ENCODE measurements around the gene FCRL5.
A peak's percentile ranks its signal among the peaks of the same experiment; 100 is the strongest.

The FCRL5 gene

GRCh38 chr1:157515141-157515540 is 37.2 kb downstream of the FCRL5 start:
- TF ChIP-seq CTCF (IDR thresholded peaks at IDR 0.05), result no peak
- Histone ChIP-seq H3K4me3 (ENCODE audit: low read depth, low read length) (no peak overlapping the region), H3K27ac (no peak overlapping the region), H3K27me3 (ENCODE audit: control insufficient read depth, insufficient read depth, low read length) (no peaks in the 10 kb centered on the region), H3K4me1 (no peaks in the 10 kb centered on the region), H3K79me2 (no peaks in the 10 kb centered on the region), H2AFZ (no peak overlapping the region), H3K9me3 (ENCODE audit: control insufficient read depth, low read length) (no peaks in the 10 kb centered on the region), H3K4me2 (ENCODE audit: low read length) (no peak overlapping the region), H3K9ac (no peak overlapping the region), H3K36me3 (ENCODE audit: control insufficient read depth, insufficient read depth, low read length) (no peaks in the 10 kb centered on the region)

- H3K27me3 ChIP-seq (ENCODE audit: control insufficient read depth, insufficient read depth, low read length), result no peaks in the 10 kb centered on the region
- no peaks in the 10 kb centered on the region for H3K9me3 ChIP-seq (ENCODE audit: control insufficient read depth, low read length)
- no peaks in the 10 kb centered on the region for H3K79me2 ChIP-seq
- H3K4me1 ChIP-seq, result no peaks in the 10 kb centered on the region
- no peak overlapping the region for H3K4me2 ChIP-seq (ENCODE audit: low read length)
- no peak overlapping the region for H2AFZ ChIP-seq
- no peaks in the 10 kb centered on the region for H3K36me3 ChIP-seq (ENCODE audit: control insufficient read depth, insufficient read depth, low read length)
- no peak overlapping the region for H3K4me3 ChIP-seq (ENCODE audit: low read depth, low read length)
- H3K9ac ChIP-seq, result no peak overlapping the region
- H3K27ac ChIP-seq, result no peak overlapping the region
- no peak for TF ChIP-seq CTCF (IDR thresholded peaks at IDR 0.05)
Measured at GRCh38 chr1:157512036-157512969, 40.0 kb downstream of the FCRL5 start.

GRCh38 chr1:157509546-157510232 is 42.6 kb downstream of the FCRL5 start:
- Histone ChIP-seq H3K4me1 (no peaks in the 10 kb centered on the region), H3K27ac (no peak overlapping the region), H3K9me3 (ENCODE audit: control insufficient read depth, low read length) (no peaks in the 10 kb centered on the region), H3K4me2 (ENCODE audit: low read length) (no peak overlapping the region), H2AFZ (no peak overlapping the region), H3K79me2 (no peaks in the 10 kb centered on the region), H3K4me3 (ENCODE audit: low read depth, low read length) (no peak overlapping the region), H3K9ac (no peak overlapping the region), H3K36me3 (ENCODE audit: control insufficient read depth, insufficient read depth, low read length) (no peaks in the 10 kb centered on the region), H3K27me3 (ENCODE audit: control insufficient read depth, insufficient read depth, low read length) (no peaks in the 10 kb centered on the region)
- TF ChIP-seq CTCF (IDR thresholded peaks at IDR 0.05), result no peak

GRCh38 chr1:157505481-157506272 is 46.6 kb downstream of the FCRL5 start:
- Histone ChIP-seq H3K9ac (no peak overlapping the region), H3K4me3 (ENCODE audit: low read depth, low read length) (no peak overlapping the region), H3K4me2 (ENCODE audit: low read length) (no peak overlapping the region), H3K27ac (no peak overlapping the region), H3K27me3 (ENCODE audit: control insufficient read depth, insufficient read depth, low read length) (no peaks in the 10 kb centered on the region), H3K4me1 (no peaks in the 10 kb centered on the region), H2AFZ (no peak overlapping the region), H3K36me3 (ENCODE audit: control insufficient read depth, insufficient read depth, low read length) (no peaks in the 10 kb centered on the region), H3K9me3 (ENCODE audit: control insufficient read depth, low read length) (no peaks in the 10 kb centered on the region), H3K79me2 (no peaks in the 10 kb centered on the region)
- TF ChIP-seq CTCF (IDR thresholded peaks at IDR 0.05), result peak; percentile 43

Data from parathyroid adenoma (tissue), 2 donors.